ENCODE data around the gene FBXL7. TPM values are rescaled to one million over a fixed set of nuclear protein-coding genes. Genes with fewer than 3 reads are reported as not detected.

FBXL7 gene
- total and polyA plus RNA-seq, 5 donors: 10.2 to 22.2 (median 17.9) TPM

GRCh38 chr5:15790446-15791018 lies 290.6 kb downstream of the FBXL7 start:
- no peak overlapping the region for H3K27ac ChIP-seq (ENCODE audit: low read length)
- no peaks in the 10 kb centered on the region for H3K9me3 ChIP-seq (ENCODE audit: control insufficient read depth, low read length)
- DNase-seq: no peak
- intact Hi-C loops (cut with DNase I): loop anchor here in 1 of 4 donors (10.0 kb wide), 1 partner anchor 296 kb away; no protein-coding TSS in a partner anchor
- H3K4me1 ChIP-seq (ENCODE audit: control insufficient read depth, insufficient read depth, low read length): peaks cover 10% of the 10 kb centered on the region
- 71% methylated on average over 4 of the region's 4 CpGs for WGBS
- H3K27me3 ChIP-seq (ENCODE audit: control insufficient read depth, insufficient read depth): no peaks in the 10 kb centered on the region
- no peak for ATAC-seq
- no peak overlapping the region for H3K4me3 ChIP-seq (ENCODE audit: low read length)

GRCh38 chr5:15791274-15791673 lies 291.3 kb downstream of the FBXL7 start:
- ATAC-seq: no peak
- Histone ChIP-seq H3K27me3 (ENCODE audit: control insufficient read depth, insufficient read depth) (no peaks in the 10 kb centered on the region), H3K4me3 (ENCODE audit: low read length) (no peak overlapping the region), H3K9me3 (ENCODE audit: control insufficient read depth, low read length) (no peaks in the 10 kb centered on the region), H3K4me1 (ENCODE audit: control insufficient read depth, insufficient read depth, low read length) (peaks cover 10% of the 10 kb centered on the region), H3K27ac (ENCODE audit: low read length) (no peak overlapping the region)
- DNase-seq: no peak
- 49% methylated on average over 3 of the region's 3 CpGs for WGBS
- intact Hi-C loops (cut with DNase I): loop anchor here in 1 of 4 donors (10.0 kb wide), 1 partner anchor 296 kb away; no protein-coding TSS in a partner anchor

GRCh38 chr5:15791859-15792258 lies 291.9 kb downstream of the FBXL7 start:
- H3K27me3 ChIP-seq (ENCODE audit: control insufficient read depth, insufficient read depth): no peaks in the 10 kb centered on the region
- no peak overlapping the region for H3K27ac ChIP-seq (ENCODE audit: low read length)
- ATAC-seq (no peak), DNase-seq (no peak)
- intact Hi-C loops (cut with DNase I): loop anchor here in 1 of 4 donors (10.0 kb wide), 1 partner anchor 297 kb away; no protein-coding TSS in a partner anchor
- no peak overlapping the region for H3K4me3 ChIP-seq (ENCODE audit: low read length)
- H3K4me1 ChIP-seq (ENCODE audit: control insufficient read depth, insufficient read depth, low read length): peaks cover 10% of the 10 kb centered on the region
- WGBS: 85% methylated on average over 3 of the region's 3 CpGs
- no peaks in the 10 kb centered on the region for H3K9me3 ChIP-seq (ENCODE audit: control insufficient read depth, low read length)

- WGBS: 27% methylated on average over 6 of the region's 6 CpGs
- H3K9me3 ChIP-seq (ENCODE audit: control insufficient read depth, low read length): no peaks in the 10 kb centered on the region
- no peaks in the 10 kb centered on the region for H3K27me3 ChIP-seq (ENCODE audit: control insufficient read depth, insufficient read depth)
- no peak overlapping the region for H3K27ac ChIP-seq (ENCODE audit: low read length)
- intact Hi-C loops (cut with DNase I): loop anchor here in 1 of 4 donors (10.0 kb wide), 1 partner anchor 300 kb away; no protein-coding TSS in a partner anchor
- no peak for DNase-seq
- no peak overlapping the region for H3K4me3 ChIP-seq (ENCODE audit: low read length)
- H3K4me1 ChIP-seq (ENCODE audit: control insufficient read depth, insufficient read depth, low read length): peaks cover 9% of the 10 kb centered on the region
- no peak for ATAC-seq
Observed at GRCh38 chr5:15794052-15794985, 294.3 kb downstream of the FBXL7 start.

GRCh38 chr5:15796096-15796495 lies 296.1 kb downstream of the FBXL7 start:
- no peaks in the 10 kb centered on the region for H3K9me3 ChIP-seq (ENCODE audit: control insufficient read depth, low read length)
- H3K4me3 ChIP-seq (ENCODE audit: low read length): no peak overlapping the region
- H3K27ac ChIP-seq (ENCODE audit: low read length): no peak overlapping the region
- peaks cover 7% of the 10 kb centered on the region for H3K4me1 ChIP-seq (ENCODE audit: control insufficient read depth, insufficient read depth, low read length)
- no peaks in the 10 kb centered on the region for H3K27me3 ChIP-seq (ENCODE audit: control insufficient read depth, insufficient read depth)
- DNase-seq: no peak
- 73% methylated on average over 2 of the region's 2 CpGs for WGBS
- no peak for ATAC-seq
- intact Hi-C loops (cut with DNase I): loop anchor here in 1 of 4 donors (10.0 kb wide), 1 partner anchor 301 kb away; no protein-coding TSS in a partner anchor

- no peaks in the 10 kb centered on the region for H3K27me3 ChIP-seq (ENCODE audit: control insufficient read depth, insufficient read depth)
- no peak for ATAC-seq
- 90% methylated on average over 6 of the region's 6 CpGs for WGBS
- H3K27ac ChIP-seq (ENCODE audit: low read length): no peak overlapping the region
- H3K9me3 ChIP-seq (ENCODE audit: control insufficient read depth, low read length): no peaks in the 10 kb centered on the region
- H3K4me1 ChIP-seq (ENCODE audit: control insufficient read depth, insufficient read depth, low read length): peaks cover 7% of the 10 kb centered on the region
- intact Hi-C loops (cut with DNase I): loop anchor here in 1 of 4 donors (10.0 kb wide), 1 partner anchor 302 kb away; no protein-coding TSS in a partner anchor
- no peak overlapping the region for H3K4me3 ChIP-seq (ENCODE audit: low read length)
- no peak for DNase-seq
Observed at GRCh38 chr5:15796557-15796956, 296.6 kb downstream of the FBXL7 start.

GRCh38 chr5:15797116-15797515 lies 297.1 kb downstream of the FBXL7 start:
- H3K4me1 ChIP-seq (ENCODE audit: control insufficient read depth, insufficient read depth, low read length): peaks cover 7% of the 10 kb centered on the region
- H3K9me3 ChIP-seq (ENCODE audit: control insufficient read depth, low read length): no peaks in the 10 kb centered on the region
- H3K27ac ChIP-seq (ENCODE audit: low read length): no peak overlapping the region
- H3K4me3 ChIP-seq (ENCODE audit: low read length): no peak overlapping the region
- DNase-seq (no peak), ATAC-seq (no peak)
- 94% methylated on average over 1 of the region's 1 CpG for WGBS
- no peaks in the 10 kb centered on the region for H3K27me3 ChIP-seq (ENCODE audit: control insufficient read depth, insufficient read depth)
- intact Hi-C loops (cut with DNase I): loop anchor here in 1 of 4 donors (10.0 kb wide), 1 partner anchor 302 kb away; no protein-coding TSS in a partner anchor

- peak; percentile 57 to 73 for ATAC-seq
- Histone ChIP-seq H3K27ac (ENCODE audit: low read length) (no peak overlapping the region), H3K4me1 (ENCODE audit: control insufficient read depth, insufficient read depth, low read length) (peaks cover 4% of the 10 kb centered on the region), H3K9me3 (ENCODE audit: control insufficient read depth, low read length) (no peaks in the 10 kb centered on the region), H3K4me3 (ENCODE audit: low read length) (no peak overlapping the region), H3K27me3 (ENCODE audit: control insufficient read depth, insufficient read depth) (no peaks in the 10 kb centered on the region)
- intact Hi-C loops (cut with DNase I): loop anchor here in 1 of 4 donors (10.0 kb wide), 1 partner anchor 303 kb away; no protein-coding TSS in a partner anchor
- peak in 1 of 3 donors; percentile 70 for DNase-seq
- 34% methylated on average over 3 of the region's 3 CpGs for WGBS
Observed at GRCh38 chr5:15798006-15798405, 298.0 kb downstream of the FBXL7 start.

- WGBS: 76% methylated on average over 1 of the region's 1 CpG
- ATAC-seq: no peak
- intact Hi-C loops (cut with DNase I): loop anchor here in 1 of 4 donors (10.0 kb wide), 1 partner anchor 304 kb away; no protein-coding TSS in a partner anchor
Observed at GRCh38 chr5:15799014-15799413, 299.0 kb downstream of the FBXL7 start.

GRCh38 chr5:15799612-15800011 lies 299.6 kb downstream of the FBXL7 start:
- H3K4me3 ChIP-seq (ENCODE audit: low read length): no peak overlapping the region
- ATAC-seq (no peak), DNase-seq (no peak)
- H3K4me1 ChIP-seq (ENCODE audit: control insufficient read depth, insufficient read depth, low read length): no peaks in the 10 kb centered on the region
- H3K27me3 ChIP-seq (ENCODE audit: control insufficient read depth, insufficient read depth): no peaks in the 10 kb centered on the region
- 82% methylated on average over 7 of the region's 7 CpGs for WGBS
- H3K27ac ChIP-seq (ENCODE audit: low read length): no peak overlapping the region
- intact Hi-C loops (cut with DNase I): loop anchor here in 1 of 4 donors (10.0 kb wide), 1 partner anchor 305 kb away; no protein-coding TSS in a partner anchor
- no peaks in the 10 kb centered on the region for H3K9me3 ChIP-seq (ENCODE audit: control insufficient read depth, low read length)

More at GRCh38 chr5:15799014-15799413, 299.0 kb downstream of the FBXL7 start:
- DNase-seq: no peak
- Histone ChIP-seq H3K27ac (ENCODE audit: low read length) (no peak overlapping the region), H3K4me1 (ENCODE audit: control insufficient read depth, insufficient read depth, low read length) (peaks cover under 1% of the 10 kb centered on the region), H3K27me3 (ENCODE audit: control insufficient read depth, insufficient read depth) (no peaks in the 10 kb centered on the region), H3K4me3 (ENCODE audit: low read length) (no peak overlapping the region), H3K9me3 (ENCODE audit: control insufficient read depth, low read length) (no peaks in the 10 kb centered on the region)

All from right cardiac atrium (tissue), 5 donors.